GM19324 (cell line): ENCODE measurements around the gene MCHR1.

Experiments
- ATAC-seq: cut with Tn5 transposase; IDR thresholded peaks from one replicate; pipeline ENCODE4 v1.9.1; 2021; ENCODE audit warnings: mild to moderate bottlenecking, moderate library complexity; ENCODE audit not compliant: unreplicated experiment, low FRiP score

The MCHR1 gene

GRCh38 chr22:40720538-40721256, 41.4 kb downstream of the MCHR1 start:
- ATAC-seq, result no peak

GRCh38 chr22:40721266-40721665, 42.0 kb downstream of the MCHR1 start:
- ATAC-seq, result no peak

GRCh38 chr22:40723396-40723933, 44.2 kb downstream of the MCHR1 start:
- ATAC-seq, result no peak

- no peak for ATAC-seq
Observed at GRCh38 chr22:40726514-40726913, 47.2 kb downstream of the MCHR1 start.

GRCh38 chr22:40727070-40727963, 48.0 kb downstream of the MCHR1 start:
- ATAC-seq, result no peak

- no peak for ATAC-seq
Observed at GRCh38 chr22:40727964-40728615, 48.8 kb downstream of the MCHR1 start.

- no peak for ATAC-seq
Observed at GRCh38 chr22:40728731-40729189, 49.5 kb downstream of the MCHR1 start.

GRCh38 chr22:40729284-40729683, 50.0 kb downstream of the MCHR1 start:
- ATAC-seq, result no peak
